Upper lobe of right lung (tissue), 1 donor: Measurements from ENCODE around the gene ALG6. TPM values are rescaled to one million over a fixed set of nuclear protein-coding genes. Genes with fewer than 3 reads are reported as not detected.

ENCODE experiments used
- ATAC-seq: fragments of 200-7000 bp; cut with Tn5 transposase; one replicate; pipeline ENCODE4 v1.9.1; 2020; ENCODE audit warnings: mild to moderate bottlenecking, moderate library complexity
- DNase-seq: peaks from one replicate; pipeline ENCODE4 v3.0.0-alpha.2; 2020
- H3K27ac ChIP-seq: fragments of 200-600 bp; one replicate; pipeline ENCODE4 v1.8.0; 2022
- H3K27me3 ChIP-seq: fragments of 200-600 bp; one replicate; pipeline ENCODE4 v1.8.0; 2022; ENCODE audit warnings: mild to moderate bottlenecking
- H3K36me3 ChIP-seq: fragments of 200-600 bp; one replicate; pipeline ENCODE4 v1.8.0; 2022
- H3K4me1 ChIP-seq: fragments of 200-600 bp; one replicate; pipeline ENCODE4 v1.8.0; 2022
- H3K4me3 ChIP-seq: fragments of 200-600 bp; one replicate; pipeline ENCODE4 v1.8.0; 2022; ENCODE audit warnings: mild to moderate bottlenecking
- H3K9me3 ChIP-seq: fragments of 200-600 bp; one replicate; pipeline ENCODE4 v1.8.0; 2022
- intact Hi-C: fragments of 100-400 bp; cut with DNase I; formaldehyde crosslinking; loops from one replicate; pipeline ENCODE4 v1.11.0; 2022
- long read RNA-seq: library from polyadenylated mRNA; unstranded; transcript quantifications from one replicate; pipeline ENCODE4 v2.0.0, GENCODE V29; 2021
- total RNA-seq: library from RNA; stranded (reverse); fragmentation: NEBNext Ultra II Directional; extraction: Animal tissue kit (Norgen Biotek cat#: 25700); gene quantifications from one replicate; pipeline ENCODE4 v1.2.1, GENCODE V29; 2021
- TF ChIP-seq, protein P1 (sequence below): fragments of 200-600 bp; IDR thresholded peaks from one replicate; pipeline ENCODE4 v1.8.0; 2022; ENCODE audit warnings: antibody characterized with exemption
- donor health status: DM: no; HTN: yes; CAD: no; lungs with severe emphysema.

Gene ALG6
- 9.1 TPM for total RNA-seq
- long read RNA-seq, transcript ALG6-202 (15 exons, 3,371 nt) = major isoform, 18 of 25 reads
- long read RNA-seq, partial matches to known transcripts = 0 of 25 reads
- long read RNA-seq, other reads (novel, unspliced or antisense) = 6 of 25 reads

DNA sequence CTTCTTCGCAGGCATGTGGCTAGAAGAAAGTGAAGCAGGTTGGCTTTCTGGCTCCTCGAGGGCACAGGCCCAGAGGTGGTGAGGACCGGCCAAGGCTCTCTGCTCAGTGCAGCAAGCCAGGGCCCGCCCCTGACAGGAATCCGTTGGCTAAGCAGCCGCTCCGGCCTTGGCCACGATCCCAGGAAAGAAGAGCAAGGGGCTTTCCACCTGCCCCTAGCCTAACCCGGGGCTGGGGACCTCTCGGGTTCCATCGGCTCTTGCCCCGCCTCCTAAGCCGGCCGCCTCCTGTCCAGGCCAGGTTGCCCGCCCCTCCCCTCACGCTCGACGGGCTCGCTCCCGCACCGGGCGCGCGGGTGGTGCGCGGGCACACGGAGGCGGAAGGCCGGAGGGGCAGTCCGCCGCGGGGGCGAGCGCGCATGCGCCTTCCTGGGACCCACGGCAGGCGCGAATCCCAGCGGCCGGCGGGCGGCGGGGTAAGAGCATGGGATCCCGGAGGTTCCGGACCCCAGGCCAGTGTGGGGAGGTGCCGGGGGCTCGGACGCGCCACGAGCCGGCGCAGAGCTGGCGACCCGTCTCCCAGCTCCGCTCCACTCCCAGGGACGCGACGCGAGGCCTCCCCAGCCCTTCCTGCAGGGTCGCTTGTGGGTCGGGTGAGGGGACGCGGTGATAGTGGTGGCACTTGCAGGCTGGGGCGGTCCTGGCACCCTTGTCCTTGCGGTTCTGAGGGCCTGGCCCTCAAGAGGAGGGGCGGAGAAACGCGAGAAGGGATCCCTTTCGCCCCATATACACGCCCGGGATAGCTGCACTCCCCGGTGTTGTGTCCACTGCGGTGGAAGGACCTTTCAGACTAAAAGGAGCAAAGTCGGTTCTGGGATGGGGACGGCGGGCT, at the start of gene ALG6:
TSS of gene ALG6 (plus strand) at position 413 of the 889 bp plus-strand sequence. CDS start 3,351 bp downstream, outside the sequence.
- Histone ChIP-seq H3K27me3 (no peaks in the 10 kb centered on the region), H3K27ac (peak within 1 kb of the TSS; percentile 86), H3K4me1 (peaks cover 11% of the 10 kb centered on the region), H3K4me3 (peak within 1 kb of the TSS; percentile 95), H3K36me3 (peaks cover 16% of the 10 kb centered on the region), H3K9me3 (no peaks in the 10 kb centered on the region)
- TF ChIP-seq, protein P1, sequence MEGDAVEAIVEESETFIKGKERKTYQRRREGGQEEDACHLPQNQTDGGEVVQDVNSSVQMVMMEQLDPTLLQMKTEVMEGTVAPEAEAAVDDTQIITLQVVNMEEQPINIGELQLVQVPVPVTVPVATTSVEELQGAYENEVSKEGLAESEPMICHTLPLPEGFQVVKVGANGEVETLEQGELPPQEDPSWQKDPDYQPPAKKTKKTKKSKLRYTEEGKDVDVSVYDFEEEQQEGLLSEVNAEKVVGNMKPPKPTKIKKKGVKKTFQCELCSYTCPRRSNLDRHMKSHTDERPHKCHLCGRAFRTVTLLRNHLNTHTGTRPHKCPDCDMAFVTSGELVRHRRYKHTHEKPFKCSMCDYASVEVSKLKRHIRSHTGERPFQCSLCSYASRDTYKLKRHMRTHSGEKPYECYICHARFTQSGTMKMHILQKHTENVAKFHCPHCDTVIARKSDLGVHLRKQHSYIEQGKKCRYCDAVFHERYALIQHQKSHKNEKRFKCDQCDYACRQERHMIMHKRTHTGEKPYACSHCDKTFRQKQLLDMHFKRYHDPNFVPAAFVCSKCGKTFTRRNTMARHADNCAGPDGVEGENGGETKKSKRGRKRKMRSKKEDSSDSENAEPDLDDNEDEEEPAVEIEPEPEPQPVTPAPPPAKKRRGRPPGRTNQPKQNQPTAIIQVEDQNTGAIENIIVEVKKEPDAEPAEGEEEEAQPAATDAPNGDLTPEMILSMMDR = no peak
- ATAC-seq = peak; percentile 99
- intact Hi-C loops = no loop called here
- peak; percentile 98 for DNase-seq

DNA sequence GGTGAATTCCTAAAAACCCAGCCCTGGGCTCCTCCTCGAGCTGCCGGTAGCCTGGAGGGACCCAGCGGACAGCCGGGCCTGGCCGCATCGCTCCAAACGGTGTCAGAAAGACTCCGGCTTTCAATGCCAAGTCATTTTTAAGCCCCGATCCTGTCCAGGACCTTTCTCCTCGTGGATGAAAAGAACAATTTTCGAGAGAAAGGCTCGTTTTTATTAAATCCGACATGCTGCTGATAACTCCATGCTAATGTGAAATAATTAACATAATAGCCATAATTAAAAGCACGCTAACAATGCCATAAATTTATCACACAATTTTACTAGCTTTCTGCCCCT, 49.6 kb upstream of the ALG6 start:
- peaks cover 22% of the 10 kb centered on the region for H3K4me1 ChIP-seq
- H3K36me3 ChIP-seq = no peaks in the 10 kb centered on the region
- DNase-seq = no peak
- H3K27me3 ChIP-seq = peaks cover 86% of the 10 kb centered on the region
- TF ChIP-seq, protein P1 = no peak
- intact Hi-C loops = no loop called here
- peak overlapping the region; percentile 40 for H3K4me3 ChIP-seq
- no peaks in the 10 kb centered on the region for H3K9me3 ChIP-seq
- ATAC-seq = no peak
- no peak overlapping the region for H3K27ac ChIP-seq

DNA sequence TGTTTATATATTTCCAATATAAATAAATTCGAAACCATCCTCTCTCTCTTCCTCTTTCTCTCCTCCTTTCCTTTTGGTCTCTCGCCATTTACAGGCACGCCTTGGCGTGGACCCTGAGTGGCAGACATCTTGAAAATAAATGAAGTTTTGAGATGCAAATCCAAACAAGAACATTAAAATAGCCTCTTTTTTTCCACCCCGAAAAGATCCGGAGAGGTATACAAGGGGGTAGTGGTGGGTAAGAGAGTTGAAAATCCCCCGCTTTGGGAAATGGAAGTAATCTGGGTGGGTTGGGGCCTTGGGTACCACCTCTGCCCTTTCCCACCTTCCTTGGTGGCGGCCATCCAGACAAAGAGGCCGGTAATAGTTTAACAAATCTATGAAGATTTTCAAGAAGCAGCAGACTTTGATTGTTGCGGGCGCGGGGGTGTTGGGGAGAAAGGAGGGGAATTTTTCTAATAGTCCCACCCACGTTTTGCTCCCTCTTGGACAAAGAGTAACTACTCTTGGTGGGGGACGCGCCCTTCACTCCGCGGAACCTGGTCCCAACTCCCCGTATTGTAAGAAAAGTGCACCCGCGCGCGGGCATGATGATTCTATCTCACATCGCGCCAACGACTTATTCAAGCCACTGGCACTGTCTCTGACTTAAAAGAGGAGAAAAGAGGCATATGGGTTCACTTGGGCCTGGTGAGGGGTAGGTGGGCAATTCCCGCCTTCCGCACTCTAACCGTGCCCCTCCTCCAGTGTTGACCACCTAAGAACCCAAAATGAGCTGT, 49.0 kb upstream of the ALG6 start:
- no peak for DNase-seq
- ATAC-seq = no peak
- TF ChIP-seq, protein P1 = no peak
- H3K27me3 ChIP-seq = peaks cover 90% of the 10 kb centered on the region
- H3K36me3 ChIP-seq = no peaks in the 10 kb centered on the region
- no peak overlapping the region for H3K27ac ChIP-seq
- H3K4me1 ChIP-seq = peaks cover 24% of the 10 kb centered on the region
- H3K4me3 ChIP-seq = no peak overlapping the region
- no peaks in the 10 kb centered on the region for H3K9me3 ChIP-seq
- intact Hi-C loops = no loop called here

DNA sequence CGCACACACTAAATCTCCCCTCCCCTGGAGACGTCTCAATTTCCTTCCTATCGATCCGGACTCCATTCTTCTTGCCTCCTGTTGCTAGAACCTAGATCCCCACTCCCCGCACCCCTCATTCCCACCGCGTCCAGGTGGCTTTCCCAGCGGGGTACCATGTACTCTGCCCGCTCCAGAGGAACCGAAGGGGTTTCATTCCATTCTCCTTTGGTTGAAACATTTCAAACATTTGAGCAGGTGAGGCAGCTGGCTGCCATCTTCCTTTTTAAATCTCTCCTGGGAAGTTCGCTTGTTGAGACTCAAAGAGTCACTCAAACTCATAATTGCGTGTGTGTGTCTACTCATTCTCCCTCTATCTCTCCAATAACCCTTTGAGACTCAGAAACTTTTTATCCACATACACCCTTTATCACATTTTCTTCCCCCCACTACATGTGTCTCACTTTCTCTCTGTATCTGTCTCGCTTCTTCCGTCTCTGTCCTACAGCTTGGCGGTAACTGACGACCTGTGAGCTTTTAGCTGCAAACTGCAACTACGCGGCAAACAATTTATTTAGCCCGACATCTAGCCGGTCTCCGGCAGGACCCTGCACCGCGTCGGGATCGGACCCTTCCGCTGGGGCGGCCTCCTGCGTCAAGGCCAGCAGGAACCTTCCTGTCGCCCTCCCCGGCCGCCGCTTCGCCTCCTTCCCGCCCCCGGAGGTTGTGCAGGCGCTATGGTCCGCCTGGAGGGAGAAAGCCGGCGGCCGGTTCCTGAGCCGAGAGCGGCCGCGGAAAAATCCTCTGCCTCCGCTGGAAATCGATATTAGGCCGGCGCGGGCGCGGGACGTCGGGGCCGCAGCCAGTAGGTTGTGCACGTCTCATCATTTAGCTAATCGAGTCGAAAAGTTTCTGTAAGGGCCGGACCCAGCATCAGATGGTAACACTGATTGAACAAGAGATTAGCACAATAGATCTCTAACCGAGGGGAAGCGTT, 48.1 kb upstream of the ALG6 start:
- no peak overlapping the region for H3K4me3 ChIP-seq
- H3K27me3 ChIP-seq = peaks cover 97% of the 10 kb centered on the region
- DNase-seq (no peak), ATAC-seq (no peak)
- no peak overlapping the region for H3K27ac ChIP-seq
- intact Hi-C loops = no loop called here
- TF ChIP-seq, protein P1 = no peak
- H3K4me1 ChIP-seq = peaks cover 29% of the 10 kb centered on the region
- H3K9me3 ChIP-seq = no peaks in the 10 kb centered on the region
- H3K36me3 ChIP-seq = no peaks in the 10 kb centered on the region
